ENCODE results near the gene SLC2A4. TPM values are rescaled to one million over a fixed set of nuclear protein-coding genes. Genes with fewer than 3 reads are reported as not detected.

Gene SLC2A4
- total RNA-seq, 1 donor, result under 0.01 TPM

GRCh38 chr17:7326186-7326585, 44.7 kb downstream of the SLC2A4 start:
- no peak overlapping the region for H2AFZ ChIP-seq (ENCODE audit: low read length)

DNA sequence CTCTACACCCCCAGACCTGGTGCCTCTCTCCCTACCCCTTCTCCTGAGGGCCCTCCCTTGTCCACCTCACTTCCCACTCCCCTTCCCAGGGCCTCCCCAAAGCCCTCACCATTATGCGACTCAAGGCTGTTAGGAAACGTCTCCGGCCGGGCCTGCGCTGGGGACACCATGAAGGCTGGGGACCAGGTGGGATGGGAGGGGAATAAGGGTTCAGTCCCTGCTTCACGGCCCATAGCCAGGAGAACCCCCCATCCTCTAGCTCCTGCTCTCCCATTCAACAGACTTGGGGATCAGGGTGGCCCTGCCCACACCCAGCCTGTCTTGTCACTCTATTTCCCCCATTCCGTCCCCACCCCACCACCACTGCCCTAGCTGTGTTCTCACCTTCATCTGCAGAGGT, 45.5 kb downstream of the SLC2A4 start:
- Histone ChIP-seq H3K27me3 (ENCODE audit: insufficient read depth, low read length) (no peaks in the 10 kb centered on the region), H4K20me1 (ENCODE audit: insufficient read depth, low read length) (peaks cover 3% of the 10 kb centered on the region), H3K79me2 (ENCODE audit: insufficient read depth, low read length) (peaks cover 19% of the 10 kb centered on the region), H2AFZ (ENCODE audit: low read length) (no peak overlapping the region), H3K36me3 (ENCODE audit: insufficient read depth, low read length) (peaks cover 42% of the 10 kb centered on the region), H3K9me3 (ENCODE audit: low read depth, low read length) (no peaks in the 10 kb centered on the region), H3K4me3 (ENCODE audit: insufficient read depth, low read length) (no peak overlapping the region), H3K27ac (ENCODE audit: low read depth, low read length) (no peak overlapping the region), H3K4me2 (ENCODE audit: insufficient read depth, low read length) (no peak overlapping the region), H3K4me1 (ENCODE audit: insufficient read depth, low read length) (peaks cover 12% of the 10 kb centered on the region)
- TF ChIP-seq, protein P1, sequence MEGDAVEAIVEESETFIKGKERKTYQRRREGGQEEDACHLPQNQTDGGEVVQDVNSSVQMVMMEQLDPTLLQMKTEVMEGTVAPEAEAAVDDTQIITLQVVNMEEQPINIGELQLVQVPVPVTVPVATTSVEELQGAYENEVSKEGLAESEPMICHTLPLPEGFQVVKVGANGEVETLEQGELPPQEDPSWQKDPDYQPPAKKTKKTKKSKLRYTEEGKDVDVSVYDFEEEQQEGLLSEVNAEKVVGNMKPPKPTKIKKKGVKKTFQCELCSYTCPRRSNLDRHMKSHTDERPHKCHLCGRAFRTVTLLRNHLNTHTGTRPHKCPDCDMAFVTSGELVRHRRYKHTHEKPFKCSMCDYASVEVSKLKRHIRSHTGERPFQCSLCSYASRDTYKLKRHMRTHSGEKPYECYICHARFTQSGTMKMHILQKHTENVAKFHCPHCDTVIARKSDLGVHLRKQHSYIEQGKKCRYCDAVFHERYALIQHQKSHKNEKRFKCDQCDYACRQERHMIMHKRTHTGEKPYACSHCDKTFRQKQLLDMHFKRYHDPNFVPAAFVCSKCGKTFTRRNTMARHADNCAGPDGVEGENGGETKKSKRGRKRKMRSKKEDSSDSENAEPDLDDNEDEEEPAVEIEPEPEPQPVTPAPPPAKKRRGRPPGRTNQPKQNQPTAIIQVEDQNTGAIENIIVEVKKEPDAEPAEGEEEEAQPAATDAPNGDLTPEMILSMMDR (IDR thresholded peaks at IDR 0.05; ENCODE audit: extremely low read depth, low read depth, low read length), result no peak
- DNase-seq (ENCODE audit: insufficient read length, low spot score, missing footprints), result peak; percentile 76

More at GRCh38 chr17:7326186-7326585, 44.7 kb downstream of the SLC2A4 start:
- no peak overlapping the region for H3K4me2 ChIP-seq (ENCODE audit: insufficient read depth, low read length)
- H4K20me1 ChIP-seq (ENCODE audit: insufficient read depth, low read length), result peaks cover 3% of the 10 kb centered on the region
- no peak overlapping the region for H3K4me3 ChIP-seq (ENCODE audit: insufficient read depth, low read length)
- no peaks in the 10 kb centered on the region for H3K9me3 ChIP-seq (ENCODE audit: low read depth, low read length)
- peak; percentile 37 for DNase-seq (ENCODE audit: insufficient read length, low spot score, missing footprints)
- H3K27ac ChIP-seq (ENCODE audit: low read depth, low read length), result no peak overlapping the region
- peaks cover 12% of the 10 kb centered on the region for H3K4me1 ChIP-seq (ENCODE audit: insufficient read depth, low read length)
- no peaks in the 10 kb centered on the region for H3K27me3 ChIP-seq (ENCODE audit: insufficient read depth, low read length)
- peaks cover 19% of the 10 kb centered on the region for H3K79me2 ChIP-seq (ENCODE audit: insufficient read depth, low read length)
- peaks cover 50% of the 10 kb centered on the region for H3K36me3 ChIP-seq (ENCODE audit: insufficient read depth, low read length)
- TF ChIP-seq, protein P1 (IDR thresholded peaks at IDR 0.05; ENCODE audit: extremely low read depth, low read depth, low read length), result no peak

DNA sequence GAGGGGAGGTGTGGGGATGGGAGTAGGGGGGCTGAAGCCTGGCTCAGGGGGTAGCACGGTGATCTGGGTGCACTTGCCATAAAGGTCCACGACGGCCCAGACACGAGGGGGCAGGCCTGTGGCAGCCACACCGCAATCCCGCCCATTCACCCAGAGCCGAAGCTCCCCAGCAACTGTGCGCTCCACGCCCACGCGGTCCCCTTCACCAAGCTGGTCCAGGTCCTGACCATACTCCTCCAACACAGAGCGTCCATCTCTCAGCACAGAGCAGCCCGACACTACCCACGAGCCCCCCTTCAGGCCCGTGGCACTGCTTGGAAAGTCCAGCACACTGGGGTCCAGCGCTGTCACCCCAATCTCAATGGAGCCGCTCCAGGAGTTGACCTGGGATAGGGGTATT, 46.0 kb downstream of the SLC2A4 start:
- H3K4me2 ChIP-seq (ENCODE audit: insufficient read depth, low read length), result no peak overlapping the region
- TF ChIP-seq, protein P1 (IDR thresholded peaks at IDR 0.05; ENCODE audit: extremely low read depth, low read depth, low read length), result no peak

GRCh38 chr17:7328009-7328408, 46.5 kb downstream of the SLC2A4 start:
- no peak overlapping the region for H2AFZ ChIP-seq (ENCODE audit: low read length)
- peaks cover 12% of the 10 kb centered on the region for H3K4me1 ChIP-seq (ENCODE audit: insufficient read depth, low read length)
- peak overlapping the region; percentile 96 for H3K4me3 ChIP-seq (ENCODE audit: insufficient read depth, low read length)
- peak overlapping the region; percentile 100 for H3K4me2 ChIP-seq (ENCODE audit: insufficient read depth, low read length)
- H3K79me2 ChIP-seq (ENCODE audit: insufficient read depth, low read length), result peaks cover 19% of the 10 kb centered on the region
- H3K27ac ChIP-seq (ENCODE audit: low read depth, low read length), result no peak overlapping the region
- no peaks in the 10 kb centered on the region for H3K27me3 ChIP-seq (ENCODE audit: insufficient read depth, low read length)
- peaks cover 3% of the 10 kb centered on the region for H4K20me1 ChIP-seq (ENCODE audit: insufficient read depth, low read length)
- no peaks in the 10 kb centered on the region for H3K9me3 ChIP-seq (ENCODE audit: low read depth, low read length)
- H3K36me3 ChIP-seq (ENCODE audit: insufficient read depth, low read length), result peaks cover 32% of the 10 kb centered on the region
- peak; percentile 63 for DNase-seq (ENCODE audit: insufficient read length, low spot score, missing footprints)
- TF ChIP-seq, protein P1 (IDR thresholded peaks at IDR 0.05; ENCODE audit: extremely low read depth, low read depth, low read length), result no peak

More for the DNA sequence above, 46.0 kb downstream of the SLC2A4 start:
- DNase-seq (ENCODE audit: insufficient read length, low spot score, missing footprints), result peak; percentile 5
- peaks cover 19% of the 10 kb centered on the region for H3K79me2 ChIP-seq (ENCODE audit: insufficient read depth, low read length)
- H3K36me3 ChIP-seq (ENCODE audit: insufficient read depth, low read length), result peaks cover 37% of the 10 kb centered on the region
- no peaks in the 10 kb centered on the region for H3K9me3 ChIP-seq (ENCODE audit: low read depth, low read length)
- peaks cover 3% of the 10 kb centered on the region for H4K20me1 ChIP-seq (ENCODE audit: insufficient read depth, low read length)
- H2AFZ ChIP-seq (ENCODE audit: low read length), result no peak overlapping the region
- no peaks in the 10 kb centered on the region for H3K27me3 ChIP-seq (ENCODE audit: insufficient read depth, low read length)
- no peak overlapping the region for H3K27ac ChIP-seq (ENCODE audit: low read depth, low read length)
- H3K4me3 ChIP-seq (ENCODE audit: insufficient read depth, low read length), result no peak overlapping the region
- peaks cover 12% of the 10 kb centered on the region for H3K4me1 ChIP-seq (ENCODE audit: insufficient read depth, low read length)
